Measurements from ENCODE around the gene HIPK2. TPM values are rescaled to one million over a fixed set of nuclear protein-coding genes. Genes with fewer than 3 reads are reported as not detected.
A peak's percentile ranks its signal among the peaks of the same experiment; 100 is the strongest.

Gene HIPK2
- total RNA-seq, 2 donors from 2014 or later, result 95.1 to 125 TPM

GRCh38 chr7:139663608-139664177, 114.1 kb downstream of the HIPK2 start:
- H3K27ac Mint-ChIP-seq, result no peak overlapping the region
- no peak overlapping the region for H3K4me3 Mint-ChIP-seq
- H3K4me3 ChIP-seq (ENCODE audit: low read length), result no peak overlapping the region
- H3K9ac ChIP-seq (ENCODE audit: extremely low read depth, low read length, poor library complexity, severe bottlenecking), result no peak overlapping the region
- TF ChIP-seq, protein P1, sequence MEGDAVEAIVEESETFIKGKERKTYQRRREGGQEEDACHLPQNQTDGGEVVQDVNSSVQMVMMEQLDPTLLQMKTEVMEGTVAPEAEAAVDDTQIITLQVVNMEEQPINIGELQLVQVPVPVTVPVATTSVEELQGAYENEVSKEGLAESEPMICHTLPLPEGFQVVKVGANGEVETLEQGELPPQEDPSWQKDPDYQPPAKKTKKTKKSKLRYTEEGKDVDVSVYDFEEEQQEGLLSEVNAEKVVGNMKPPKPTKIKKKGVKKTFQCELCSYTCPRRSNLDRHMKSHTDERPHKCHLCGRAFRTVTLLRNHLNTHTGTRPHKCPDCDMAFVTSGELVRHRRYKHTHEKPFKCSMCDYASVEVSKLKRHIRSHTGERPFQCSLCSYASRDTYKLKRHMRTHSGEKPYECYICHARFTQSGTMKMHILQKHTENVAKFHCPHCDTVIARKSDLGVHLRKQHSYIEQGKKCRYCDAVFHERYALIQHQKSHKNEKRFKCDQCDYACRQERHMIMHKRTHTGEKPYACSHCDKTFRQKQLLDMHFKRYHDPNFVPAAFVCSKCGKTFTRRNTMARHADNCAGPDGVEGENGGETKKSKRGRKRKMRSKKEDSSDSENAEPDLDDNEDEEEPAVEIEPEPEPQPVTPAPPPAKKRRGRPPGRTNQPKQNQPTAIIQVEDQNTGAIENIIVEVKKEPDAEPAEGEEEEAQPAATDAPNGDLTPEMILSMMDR (conservative IDR thresholded peaks at IDR 0.05), result no peak
- H3K27ac ChIP-seq (ENCODE audit: low read depth, low read length), result no peak overlapping the region
- WGBS, 2 experiments (ENCODE audit: insufficient coverage in 1 of 2, insufficient read length in 1 of 2), result 82 to 92% methylated on average over 6 to 11 of the region's 11 CpGs
- peaks cover 17% of the 10 kb centered on the region for H3K4me1 ChIP-seq (ENCODE audit: control insufficient read depth, insufficient read depth, low read length)
- no peaks in the 10 kb centered on the region for H3K9me3 ChIP-seq (ENCODE audit: control insufficient read depth, low read length)
- peaks cover 42% of the 10 kb centered on the region for H3K4me1 Mint-ChIP-seq
- no peaks in the 10 kb centered on the region for H3K27me3 ChIP-seq (ENCODE audit: control insufficient read depth, insufficient read depth, low read length, poor library complexity, severe bottlenecking)
- peaks cover 4% of the 10 kb centered on the region for H3K36me3 ChIP-seq (ENCODE audit: control insufficient read depth, insufficient read depth, low read length)
- H3K36me3 Mint-ChIP-seq (ENCODE audit: low read depth), result no peaks in the 10 kb centered on the region
- no peaks in the 10 kb centered on the region for H3K27me3 Mint-ChIP-seq (ENCODE audit: insufficient read depth)
- no peaks in the 10 kb centered on the region for H3K9me3 Mint-ChIP-seq
- no peak for DNase-seq

DNA sequence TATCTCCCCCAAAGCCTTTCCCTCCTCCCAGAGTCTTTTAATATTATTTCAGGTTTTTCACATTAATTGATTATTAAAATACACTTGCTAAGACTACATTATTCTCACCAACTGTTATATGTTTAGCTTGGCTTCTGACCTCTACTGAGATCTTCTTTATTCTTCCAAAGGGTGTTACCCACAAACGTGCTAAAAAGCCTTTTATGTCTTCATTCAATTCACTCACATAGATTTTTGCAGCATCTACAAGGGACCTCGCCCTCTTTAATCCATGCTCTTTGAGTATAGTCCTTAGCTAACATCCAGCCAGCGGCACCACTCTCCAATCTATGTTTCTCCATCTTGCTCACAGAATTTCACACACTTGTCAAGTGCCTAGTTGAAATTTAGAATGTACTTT, 115.9 kb downstream of the HIPK2 start:
- Histone ChIP-seq H3K4me3 (ENCODE audit: low read length) (peak overlapping the region; percentile 38), H3K27ac (ENCODE audit: low read depth, low read length) (no peak overlapping the region), H3K9ac (ENCODE audit: extremely low read depth, low read length, poor library complexity, severe bottlenecking) (no peak overlapping the region), H3K27me3 (ENCODE audit: control insufficient read depth, insufficient read depth, low read length, poor library complexity, severe bottlenecking) (no peaks in the 10 kb centered on the region), H3K36me3 (ENCODE audit: control insufficient read depth, insufficient read depth, low read length) (peaks cover 6% of the 10 kb centered on the region), H3K9me3 (ENCODE audit: control insufficient read depth, low read length) (no peaks in the 10 kb centered on the region), H3K4me1 (ENCODE audit: control insufficient read depth, insufficient read depth, low read length) (peaks cover 17% of the 10 kb centered on the region)
- no peak overlapping the region for H3K27ac Mint-ChIP-seq
- TF ChIP-seq, protein P1 (conservative IDR thresholded peaks at IDR 0.05), result no peak
- no peaks in the 10 kb centered on the region for H3K27me3 Mint-ChIP-seq (ENCODE audit: insufficient read depth)
- peaks cover 46% of the 10 kb centered on the region for H3K4me1 Mint-ChIP-seq
- DNase-seq, result no peak
- 70 to 87% methylated on average over 1 to 3 of the region's 3 CpGs for WGBS, 2 experiments (ENCODE audit: insufficient coverage in 1 of 2, insufficient read length in 1 of 2)
- peaks cover 4% of the 10 kb centered on the region for H3K36me3 Mint-ChIP-seq (ENCODE audit: low read depth)
- no peaks in the 10 kb centered on the region for H3K9me3 Mint-ChIP-seq
- no peak overlapping the region for H3K4me3 Mint-ChIP-seq

GRCh38 chr7:139661043-139661440, 116.8 kb downstream of the HIPK2 start:
- no peaks in the 10 kb centered on the region for H3K27me3 Mint-ChIP-seq (ENCODE audit: insufficient read depth)
- TF ChIP-seq, protein P1 (conservative IDR thresholded peaks at IDR 0.05), result no peak
- no peak overlapping the region for H3K27ac Mint-ChIP-seq
- peak overlapping the region; percentile 38 for H3K4me3 ChIP-seq (ENCODE audit: low read length)
- 94 to 100% methylated on average over 2 of the region's 2 CpGs for WGBS, 2 experiments (ENCODE audit: insufficient coverage in 1 of 2, insufficient read length in 1 of 2)
- H3K4me1 ChIP-seq (ENCODE audit: control insufficient read depth, insufficient read depth, low read length), result peaks cover 17% of the 10 kb centered on the region
- H3K36me3 ChIP-seq (ENCODE audit: control insufficient read depth, insufficient read depth, low read length), result peaks cover 10% of the 10 kb centered on the region
- no peak overlapping the region for H3K9ac ChIP-seq (ENCODE audit: extremely low read depth, low read length, poor library complexity, severe bottlenecking)
- no peak for DNase-seq
- no peaks in the 10 kb centered on the region for H3K27me3 ChIP-seq (ENCODE audit: control insufficient read depth, insufficient read depth, low read length, poor library complexity, severe bottlenecking)
- no peak overlapping the region for H3K27ac ChIP-seq (ENCODE audit: low read depth, low read length)
- H3K9me3 Mint-ChIP-seq, result no peaks in the 10 kb centered on the region
- H3K4me1 Mint-ChIP-seq, result peaks cover 46% of the 10 kb centered on the region
- H3K4me3 Mint-ChIP-seq, result no peak overlapping the region
- H3K36me3 Mint-ChIP-seq (ENCODE audit: low read depth), result peaks cover 4% of the 10 kb centered on the region
- no peaks in the 10 kb centered on the region for H3K9me3 ChIP-seq (ENCODE audit: control insufficient read depth, low read length)
